GM21423 (cell line): ENCODE data around the gene STXBP5L.
"Not testable (repeated sequence)": the region's sequence is repeated elsewhere in the genome, so short reads cannot be mapped to it uniquely, and the experiment has no call there.

ENCODE experiments used
- ATAC-seq: cut with Tn5 transposase; IDR thresholded peaks from one replicate; pipeline ENCODE4 v1.9.1; 2021; ENCODE audit warnings: mild to moderate bottlenecking, moderate library complexity; ENCODE audit not compliant: unreplicated experiment

Gene STXBP5L

GRCh38 chr3:120988994-120989393 lies 81.0 kb downstream of the STXBP5L start:
- no peak for ATAC-seq

DNA sequence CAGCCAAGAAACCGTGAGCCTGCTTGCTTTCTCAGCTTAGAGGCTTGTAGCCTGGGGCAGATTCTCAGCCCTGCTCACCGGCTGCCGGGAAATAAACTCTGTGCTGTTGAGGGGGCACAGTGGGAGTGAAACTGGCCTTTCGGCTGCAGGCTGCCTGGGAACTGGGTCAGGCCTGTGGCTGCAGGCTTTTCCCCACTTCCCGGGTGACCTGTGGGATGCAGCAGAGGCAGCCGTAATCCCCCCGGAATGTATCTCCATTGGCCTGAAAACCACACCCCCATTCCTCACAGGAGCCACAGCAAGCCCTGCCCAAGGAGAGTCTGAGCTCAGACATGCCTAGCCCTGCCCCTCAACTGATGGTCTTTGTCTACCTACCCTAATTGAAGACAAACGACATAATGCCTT lies 110.9 kb downstream of the STXBP5L start:
- no peak for ATAC-seq

- ATAC-seq: no peak
Observed at GRCh38 chr3:121063628-121064027, 155.6 kb downstream of the STXBP5L start.

GRCh38 chr3:121064121-121064520 lies 156.1 kb downstream of the STXBP5L start:
- ATAC-seq: no peak

- no peak for ATAC-seq
Observed at GRCh38 chr3:121072133-121072532, 164.1 kb downstream of the STXBP5L start.

DNA sequence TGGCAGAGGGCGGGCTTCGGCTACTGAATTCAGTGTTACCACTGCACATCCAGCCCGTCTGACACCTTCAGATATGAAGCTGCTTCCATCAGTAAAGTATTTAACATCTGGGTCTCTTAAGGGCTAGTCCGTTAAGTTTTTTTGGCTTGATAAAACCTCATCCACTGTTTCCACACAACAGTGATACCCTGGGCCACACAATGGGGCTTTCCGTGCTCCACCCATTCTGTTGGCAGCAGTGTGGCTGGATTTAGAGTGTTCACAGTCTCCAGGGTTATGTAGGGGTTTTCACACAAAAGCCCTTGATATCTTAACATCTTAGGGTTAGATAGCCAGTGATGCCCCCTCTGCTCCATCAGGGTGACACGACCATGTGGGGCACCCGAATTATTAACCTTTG lies 165.0 kb downstream of the STXBP5L start:
- ATAC-seq: no peak

- ATAC-seq: no peak
Observed at GRCh38 chr3:121075191-121075590, 167.2 kb downstream of the STXBP5L start.

DNA sequence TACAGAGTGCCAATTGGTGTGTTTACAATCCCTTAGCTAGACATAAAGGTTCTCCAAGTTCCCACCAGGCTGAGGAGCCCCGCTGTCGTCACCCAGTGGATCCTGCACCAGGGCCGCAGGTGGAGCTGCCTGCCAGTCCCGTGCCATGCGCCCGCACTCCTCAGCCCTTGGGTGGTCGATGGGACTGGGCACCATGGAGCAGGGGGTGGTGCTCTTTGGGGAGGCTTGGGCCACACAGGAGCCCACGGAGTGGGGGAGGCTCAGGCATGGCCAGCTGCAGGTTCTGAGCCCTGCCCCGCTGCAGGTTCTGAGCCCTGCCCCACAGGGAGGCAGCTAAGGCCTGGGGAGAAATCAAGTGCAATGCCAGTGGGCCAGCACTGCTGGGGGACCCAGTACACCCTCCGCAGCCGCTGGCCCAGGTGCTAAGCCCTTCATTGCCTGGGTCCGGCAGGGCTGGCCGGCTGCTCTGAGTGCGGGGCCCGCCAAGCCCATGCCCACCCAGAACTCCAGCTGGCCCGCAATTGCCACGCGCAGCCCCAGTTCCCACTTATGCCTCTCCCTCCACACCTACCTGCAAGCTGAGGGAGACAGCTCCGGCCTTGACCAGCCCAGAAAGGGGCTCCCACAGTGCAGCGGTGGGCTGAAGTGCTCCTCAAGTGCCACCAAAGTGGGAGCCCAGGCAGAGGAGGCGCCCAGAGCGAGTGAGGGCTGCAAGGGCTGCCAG lies 170.5 kb downstream of the STXBP5L start:
- not testable (repeated sequence) for ATAC-seq

DNA sequence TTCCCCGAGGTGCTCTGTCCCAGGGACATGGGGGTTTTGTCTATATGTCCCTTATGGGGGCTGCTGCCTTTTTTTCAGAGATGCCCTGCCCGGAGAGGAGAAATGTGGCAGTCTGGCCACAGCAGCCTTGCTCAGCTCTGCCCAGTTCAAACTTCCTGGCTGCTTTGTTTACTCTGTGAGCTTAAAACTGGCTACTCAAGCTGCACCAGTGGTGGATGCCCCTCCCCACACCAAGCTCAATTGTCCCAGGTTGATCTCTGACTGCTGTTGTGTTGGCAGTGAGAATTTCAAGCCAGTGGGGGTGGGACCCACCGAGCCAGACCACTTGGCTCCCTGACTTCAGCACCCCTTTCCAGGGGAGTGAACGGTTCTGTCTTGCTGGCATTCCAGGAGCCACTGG lies 188.9 kb downstream of the STXBP5L start:
- ATAC-seq: no peak

- ATAC-seq: not testable (repeated sequence)
Observed at GRCh38 chr3:121111086-121111485, 203.1 kb downstream of the STXBP5L start.

DNA sequence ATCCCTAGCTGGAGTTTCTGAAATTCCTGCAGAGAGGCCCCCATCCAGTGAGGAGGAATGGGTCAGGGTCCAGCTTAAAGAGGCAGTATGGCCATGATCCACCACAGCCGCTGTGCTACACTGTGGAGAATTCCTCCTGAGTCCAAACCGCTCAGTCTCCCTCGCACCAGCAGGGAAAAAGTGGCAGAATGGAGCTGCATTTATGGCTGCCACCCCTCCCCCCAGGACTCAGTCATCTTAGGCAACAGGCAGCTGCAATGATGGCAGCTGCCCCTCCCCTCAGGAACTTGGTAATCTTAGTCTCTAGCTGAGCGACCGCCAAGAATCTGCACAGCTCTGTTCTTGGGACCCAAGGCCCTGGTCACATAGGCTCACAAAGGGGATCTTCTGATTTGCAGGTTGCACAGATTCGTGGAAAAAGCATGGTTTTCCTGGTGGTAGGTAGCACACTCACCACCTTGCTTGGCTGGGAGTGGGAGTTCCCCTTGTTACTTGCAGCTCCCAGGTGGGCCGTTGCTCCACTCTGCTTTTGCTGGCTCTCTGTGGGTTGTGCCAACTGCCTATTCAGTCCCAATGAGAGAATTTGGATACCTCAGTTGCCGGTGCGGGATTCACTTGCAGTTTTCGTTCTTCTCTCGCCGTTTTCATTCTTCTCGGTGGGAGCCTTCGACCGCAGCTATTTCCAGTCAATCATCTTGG lies 204.1 kb downstream of the STXBP5L start:
- no peak for ATAC-seq

- no peak for ATAC-seq
Observed at GRCh38 chr3:121126033-121126706, 218.2 kb downstream of the STXBP5L start.

DNA sequence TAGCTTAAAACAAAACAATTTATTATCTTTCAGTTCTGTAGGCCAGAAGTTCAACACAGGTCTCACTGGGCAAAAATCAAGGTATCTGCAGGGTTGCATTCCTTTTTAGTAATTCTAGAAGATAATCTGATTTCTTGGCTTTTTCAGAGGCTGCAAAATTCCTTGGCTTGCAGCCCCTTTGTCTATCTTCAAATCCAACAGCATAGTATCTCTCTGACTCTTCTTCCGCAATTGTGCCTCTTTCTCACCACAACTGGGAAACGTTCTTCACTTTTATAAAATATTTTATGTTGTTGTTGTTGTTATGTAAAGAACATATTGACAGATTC lies 218.7 kb downstream of the STXBP5L start:
- no peak for ATAC-seq

- ATAC-seq: no peak
Observed at GRCh38 chr3:121152573-121152972, 244.6 kb downstream of the STXBP5L start.

GRCh38 chr3:121153851-121154250 lies 245.8 kb downstream of the STXBP5L start:
- no peak for ATAC-seq

DNA sequence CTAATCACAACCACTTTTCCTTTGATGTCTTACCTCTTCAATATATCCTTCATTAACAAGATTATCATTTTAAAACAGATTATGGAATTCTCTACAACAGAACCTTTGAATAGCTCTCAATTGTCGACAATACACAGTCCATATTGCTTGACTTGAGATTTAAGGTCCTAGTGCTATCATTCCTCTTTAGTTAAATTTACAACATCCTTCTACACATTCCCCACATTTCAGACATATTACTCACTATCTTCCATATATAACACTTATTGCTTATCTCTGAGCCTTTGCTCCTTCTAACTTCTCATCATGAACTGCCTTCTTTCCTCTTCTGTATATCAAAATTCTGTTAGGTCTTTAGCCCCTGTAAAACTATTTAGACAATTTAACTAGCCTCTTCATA lies 247.0 kb downstream of the STXBP5L start:
- no peak for ATAC-seq

DNA sequence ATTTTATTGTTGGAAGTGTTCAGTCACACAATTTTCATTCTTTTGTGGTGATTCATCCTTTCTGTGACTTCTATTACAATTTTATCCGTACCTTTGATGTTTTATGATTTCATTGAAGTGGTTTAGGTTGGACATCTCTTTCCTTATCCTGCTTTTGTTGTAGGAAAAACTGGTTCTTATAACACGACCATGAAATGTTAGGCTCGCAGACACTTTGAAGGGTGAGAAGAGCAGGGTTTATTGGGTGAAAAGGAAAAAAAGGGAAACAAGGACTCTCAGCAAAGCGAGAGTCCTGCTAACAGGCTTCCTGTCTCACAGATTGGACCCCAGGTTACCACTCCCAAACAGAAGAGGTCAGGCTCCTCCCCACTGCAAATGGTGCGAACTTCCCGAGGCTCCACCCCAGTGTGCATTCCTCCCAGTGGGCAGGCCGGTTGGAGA lies 257.4 kb downstream of the STXBP5L start:
- no peak for ATAC-seq

DNA sequence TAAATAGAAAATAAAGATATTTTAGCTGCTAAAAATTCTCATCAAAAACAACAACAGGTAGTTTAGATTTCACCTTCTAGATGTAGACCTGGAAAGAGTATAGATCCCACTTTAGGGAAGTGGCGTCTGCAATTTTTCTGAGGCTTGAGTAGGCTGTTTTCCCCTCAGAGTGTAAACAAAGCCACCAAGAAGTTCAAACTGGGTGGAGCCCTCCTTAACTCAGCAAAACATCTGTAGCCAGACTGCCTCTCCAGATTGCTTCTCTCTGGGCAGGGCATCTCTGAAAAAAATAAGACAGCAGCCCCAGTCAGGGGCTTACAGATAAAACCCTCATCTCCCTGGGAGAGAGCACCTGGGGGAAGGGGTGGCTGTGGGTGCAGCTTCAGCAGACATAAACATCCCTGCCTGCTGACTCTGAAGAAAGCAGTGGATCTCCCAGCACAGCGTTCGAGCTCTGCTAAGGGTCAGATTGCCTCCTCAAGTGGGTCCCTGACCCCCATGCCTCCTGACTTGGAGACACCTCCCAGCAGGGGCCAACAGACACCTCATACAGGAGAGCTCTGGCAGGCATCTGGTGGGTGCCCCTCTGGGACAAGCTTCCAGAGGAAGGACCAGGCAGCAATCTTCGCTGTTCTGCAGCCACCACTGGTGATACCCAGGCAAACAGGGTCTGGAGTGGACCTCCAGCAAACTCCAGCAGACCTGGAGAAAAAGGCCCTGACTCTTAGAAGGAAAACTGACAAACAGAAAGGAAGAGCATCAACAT lies 259.6 kb downstream of the STXBP5L start:
- ATAC-seq: no peak

DNA sequence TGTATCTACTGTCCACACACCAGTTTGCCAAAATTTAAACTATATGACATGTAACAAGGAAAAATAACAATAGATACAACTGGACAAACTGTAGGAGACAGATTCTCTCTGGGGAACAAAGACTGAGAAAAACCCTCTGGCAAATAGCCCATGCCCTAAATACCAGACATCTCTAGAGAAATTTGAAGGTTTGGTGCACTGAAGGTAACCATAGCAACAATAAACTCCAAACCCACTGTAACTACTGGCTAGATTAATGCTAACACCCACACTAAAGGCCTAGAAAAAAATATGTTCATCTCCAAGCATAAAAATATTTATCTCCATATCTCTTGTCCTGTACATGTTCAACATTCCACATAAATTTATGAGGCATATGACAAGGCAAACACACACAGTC lies 267.1 kb downstream of the STXBP5L start:
- no peak for ATAC-seq

GRCh38 chr3:121190626-121191025 lies 282.6 kb downstream of the STXBP5L start:
- not testable (repeated sequence) for ATAC-seq

GRCh38 chr3:121202573-121202972 lies 294.6 kb downstream of the STXBP5L start:
- ATAC-seq: no peak
